ENCODE results near the gene PDZD2. TPM values are rescaled to one million over a fixed set of nuclear protein-coding genes. Genes with fewer than 3 reads are reported as not detected.

Gene PDZD2
- total and polyA plus RNA-seq, 2 experiments from 2014 or later = 8.3 to 16.9 TPM

GRCh38 chr5:32090755-32091128 lies 451.8 kb downstream of the PDZD2 start:
- Histone ChIP-seq H3K27ac (ENCODE audit: low read depth) (no peak overlapping the region), H3K79me2 (replicated peaks; ENCODE audit: insufficient read depth) (no peaks in the 10 kb centered on the region), H2AFZ (no peak overlapping the region), H3F3A (replicated peaks; ENCODE audit: low read depth) (no peaks in the 10 kb centered on the region), H3K36me3 (ENCODE audit: insufficient read depth) (no peaks in the 10 kb centered on the region), H3K4me3 (no peak overlapping the region), H4K20me1 (replicated peaks; ENCODE audit: insufficient read depth) (no peaks in the 10 kb centered on the region), H3K27me3 (ENCODE audit: insufficient read depth) (no peaks in the 10 kb centered on the region), H3K4me1 (ENCODE audit: insufficient read depth) (no peaks in the 10 kb centered on the region), H3K4me2 (no peak overlapping the region), H3K9me2 (ENCODE audit: insufficient read depth) (no peaks in the 10 kb centered on the region)
- no peak overlapping the region for H3K27ac Mint-ChIP-seq
- peaks cover 5% of the 10 kb centered on the region for H3K27me3 Mint-ChIP-seq (ENCODE audit: insufficient read depth, low read depth, poor library complexity)
- no peak overlapping the region for H3K4me3 Mint-ChIP-seq
- H3K4me1 Mint-ChIP-seq = peaks cover 4% of the 10 kb centered on the region; the same call in 1 of the 3 replicates
- no peak for ATAC-seq
- peak; percentile 20 for DNase-seq (ENCODE audit: low spot score)
- H3K36me3 Mint-ChIP-seq (ENCODE audit: low read depth) = peaks cover 7% of the 10 kb centered on the region; the same call in 2 of the 3 replicates
- H3K9me3 Mint-ChIP-seq = no peaks in the 10 kb centered on the region
- TF ChIP-seq, protein P1, sequence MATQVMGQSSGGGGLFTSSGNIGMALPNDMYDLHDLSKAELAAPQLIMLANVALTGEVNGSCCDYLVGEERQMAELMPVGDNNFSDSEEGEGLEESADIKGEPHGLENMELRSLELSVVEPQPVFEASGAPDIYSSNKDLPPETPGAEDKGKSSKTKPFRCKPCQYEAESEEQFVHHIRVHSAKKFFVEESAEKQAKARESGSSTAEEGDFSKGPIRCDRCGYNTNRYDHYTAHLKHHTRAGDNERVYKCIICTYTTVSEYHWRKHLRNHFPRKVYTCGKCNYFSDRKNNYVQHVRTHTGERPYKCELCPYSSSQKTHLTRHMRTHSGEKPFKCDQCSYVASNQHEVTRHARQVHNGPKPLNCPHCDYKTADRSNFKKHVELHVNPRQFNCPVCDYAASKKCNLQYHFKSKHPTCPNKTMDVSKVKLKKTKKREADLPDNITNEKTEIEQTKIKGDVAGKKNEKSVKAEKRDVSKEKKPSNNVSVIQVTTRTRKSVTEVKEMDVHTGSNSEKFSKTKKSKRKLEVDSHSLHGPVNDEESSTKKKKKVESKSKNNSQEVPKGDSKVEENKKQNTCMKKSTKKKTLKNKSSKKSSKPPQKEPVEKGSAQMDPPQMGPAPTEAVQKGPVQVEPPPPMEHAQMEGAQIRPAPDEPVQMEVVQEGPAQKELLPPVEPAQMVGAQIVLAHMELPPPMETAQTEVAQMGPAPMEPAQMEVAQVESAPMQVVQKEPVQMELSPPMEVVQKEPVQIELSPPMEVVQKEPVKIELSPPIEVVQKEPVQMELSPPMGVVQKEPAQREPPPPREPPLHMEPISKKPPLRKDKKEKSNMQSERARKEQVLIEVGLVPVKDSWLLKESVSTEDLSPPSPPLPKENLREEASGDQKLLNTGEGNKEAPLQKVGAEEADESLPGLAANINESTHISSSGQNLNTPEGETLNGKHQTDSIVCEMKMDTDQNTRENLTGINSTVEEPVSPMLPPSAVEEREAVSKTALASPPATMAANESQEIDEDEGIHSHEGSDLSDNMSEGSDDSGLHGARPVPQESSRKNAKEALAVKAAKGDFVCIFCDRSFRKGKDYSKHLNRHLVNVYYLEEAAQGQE (IDR thresholded peaks at IDR 0.05; ENCODE audit: unreplicated experiment) = no peak
- TF ChIP-seq, protein P2, sequence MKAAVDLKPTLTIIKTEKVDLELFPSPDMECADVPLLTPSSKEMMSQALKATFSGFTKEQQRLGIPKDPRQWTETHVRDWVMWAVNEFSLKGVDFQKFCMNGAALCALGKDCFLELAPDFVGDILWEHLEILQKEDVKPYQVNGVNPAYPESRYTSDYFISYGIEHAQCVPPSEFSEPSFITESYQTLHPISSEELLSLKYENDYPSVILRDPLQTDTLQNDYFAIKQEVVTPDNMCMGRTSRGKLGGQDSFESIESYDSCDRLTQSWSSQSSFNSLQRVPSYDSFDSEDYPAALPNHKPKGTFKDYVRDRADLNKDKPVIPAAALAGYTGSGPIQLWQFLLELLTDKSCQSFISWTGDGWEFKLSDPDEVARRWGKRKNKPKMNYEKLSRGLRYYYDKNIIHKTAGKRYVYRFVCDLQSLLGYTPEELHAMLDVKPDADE (IDR thresholded peaks at IDR 0.05) = no peak
- TF ChIP-seq EZH2phosphoT487 (IDR thresholded peaks at IDR 0.05; ENCODE audit: unreplicated experiment) (no peak), JUNB (IDR thresholded peaks at IDR 0.05; ENCODE audit: unreplicated experiment) (no peak), CREB1 (CRISPR knock-in tag; IDR thresholded peaks at IDR 0.05; ENCODE audit: low read depth) (no peak), ZNF114 (CRISPR knock-in tag; IDR thresholded peaks at IDR 0.05) (no peak), NANOG (IDR thresholded peaks at IDR 0.05; ENCODE audit: borderline replicate concordance) (no peak), POLR2AphosphoS5 (IDR thresholded peaks at IDR 0.05; ENCODE audit: low read depth) (no peak), ZNF331 (CRISPR knock-in tag; IDR thresholded peaks at IDR 0.05; ENCODE audit: low read depth) (no peak), CTCF (conservative IDR thresholded peaks at IDR 0.05; ENCODE audit: low read depth in 2 of 2) (no peak), STAT1 (IDR thresholded peaks at IDR 0.05; ENCODE audit: unreplicated experiment) (no peak), EZH2 (IDR thresholded peaks at IDR 0.05; ENCODE audit: low read depth, unreplicated experiment) (no peak)
- TF ChIP-seq, protein P3, sequence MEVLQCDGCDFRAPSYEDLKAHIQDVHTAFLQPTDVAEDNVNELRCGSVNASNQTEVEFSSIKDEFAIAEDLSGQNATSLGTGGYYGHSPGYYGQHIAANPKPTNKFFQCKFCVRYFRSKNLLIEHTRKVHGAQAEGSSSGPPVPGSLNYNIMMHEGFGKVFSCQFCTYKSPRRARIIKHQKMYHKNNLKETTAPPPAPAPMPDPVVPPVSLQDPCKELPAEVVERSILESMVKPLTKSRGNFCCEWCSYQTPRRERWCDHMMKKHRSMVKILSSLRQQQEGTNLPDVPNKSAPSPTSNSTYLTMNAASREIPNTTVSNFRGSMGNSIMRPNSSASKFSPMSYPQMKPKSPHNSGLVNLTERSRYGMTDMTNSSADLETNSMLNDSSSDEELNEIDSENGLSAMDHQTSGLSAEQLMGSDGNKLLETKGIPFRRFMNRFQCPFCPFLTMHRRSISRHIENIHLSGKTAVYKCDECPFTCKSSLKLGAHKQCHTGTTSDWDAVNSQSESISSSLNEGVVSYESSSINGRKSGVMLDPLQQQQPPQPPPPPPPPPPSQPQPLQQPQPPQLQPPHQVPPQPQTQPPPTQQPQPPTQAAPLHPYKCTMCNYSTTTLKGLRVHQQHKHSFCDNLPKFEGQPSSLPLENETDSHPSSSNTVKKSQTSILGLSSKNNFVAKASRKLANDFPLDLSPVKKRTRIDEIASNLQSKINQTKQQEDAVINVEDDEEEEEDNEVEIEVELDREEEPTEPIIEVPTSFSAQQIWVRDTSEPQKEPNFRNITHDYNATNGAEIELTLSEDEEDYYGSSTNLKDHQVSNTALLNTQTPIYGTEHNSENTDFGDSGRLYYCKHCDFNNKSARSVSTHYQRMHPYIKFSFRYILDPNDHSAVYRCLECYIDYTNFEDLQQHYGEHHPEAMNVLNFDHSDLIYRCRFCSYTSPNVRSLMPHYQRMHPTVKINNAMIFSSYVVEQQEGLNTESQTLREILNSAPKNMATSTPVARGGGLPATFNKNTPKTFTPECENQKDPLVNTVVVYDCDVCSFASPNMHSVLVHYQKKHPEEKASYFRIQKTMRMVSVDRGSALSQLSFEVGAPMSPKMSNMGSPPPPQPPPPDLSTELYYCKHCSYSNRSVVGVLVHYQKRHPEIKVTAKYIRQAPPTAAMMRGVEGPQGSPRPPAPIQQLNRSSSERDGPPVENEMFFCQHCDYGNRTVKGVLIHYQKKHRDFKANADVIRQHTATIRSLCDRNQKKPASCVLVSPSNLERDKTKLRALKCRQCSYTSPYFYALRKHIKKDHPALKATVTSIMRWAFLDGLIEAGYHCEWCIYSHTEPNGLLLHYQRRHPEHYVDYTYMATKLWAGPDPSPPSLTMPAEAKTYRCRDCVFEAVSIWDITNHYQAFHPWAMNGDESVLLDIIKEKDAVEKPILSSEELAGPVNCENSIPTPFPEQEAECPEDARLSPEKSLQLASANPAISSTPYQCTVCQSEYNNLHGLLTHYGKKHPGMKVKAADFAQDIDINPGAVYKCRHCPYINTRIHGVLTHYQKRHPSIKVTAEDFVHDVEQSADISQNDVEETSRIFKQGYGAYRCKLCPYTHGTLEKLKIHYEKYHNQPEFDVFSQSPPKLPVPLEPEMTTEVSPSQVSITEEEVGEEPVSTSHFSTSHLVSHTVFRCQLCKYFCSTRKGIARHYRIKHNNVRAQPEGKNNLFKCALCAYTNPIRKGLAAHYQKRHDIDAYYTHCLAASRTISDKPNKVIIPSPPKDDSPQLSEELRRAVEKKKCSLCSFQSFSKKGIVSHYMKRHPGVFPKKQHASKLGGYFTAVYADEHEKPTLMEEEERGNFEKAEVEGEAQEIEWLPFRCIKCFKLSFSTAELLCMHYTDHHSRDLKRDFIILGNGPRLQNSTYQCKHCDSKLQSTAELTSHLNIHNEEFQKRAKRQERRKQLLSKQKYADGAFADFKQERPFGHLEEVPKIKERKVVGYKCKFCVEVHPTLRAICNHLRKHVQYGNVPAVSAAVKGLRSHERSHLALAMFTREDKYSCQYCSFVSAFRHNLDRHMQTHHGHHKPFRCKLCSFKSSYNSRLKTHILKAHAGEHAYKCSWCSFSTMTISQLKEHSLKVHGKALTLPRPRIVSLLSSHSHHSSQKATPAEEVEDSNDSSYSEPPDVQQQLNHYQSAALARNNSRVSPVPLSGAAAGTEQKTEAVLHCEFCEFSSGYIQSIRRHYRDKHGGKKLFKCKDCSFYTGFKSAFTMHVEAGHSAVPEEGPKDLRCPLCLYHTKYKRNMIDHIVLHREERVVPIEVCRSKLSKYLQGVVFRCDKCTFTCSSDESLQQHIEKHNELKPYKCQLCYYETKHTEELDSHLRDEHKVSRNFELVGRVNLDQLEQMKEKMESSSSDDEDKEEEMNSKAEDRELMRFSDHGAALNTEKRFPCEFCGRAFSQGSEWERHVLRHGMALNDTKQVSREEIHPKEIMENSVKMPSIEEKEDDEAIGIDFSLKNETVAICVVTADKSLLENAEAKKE (CRISPR knock-in tag; IDR thresholded peaks at IDR 0.05) = no peak

Data from GM23338 (cell line).